MG63 (cell line): ENCODE measurements around the gene PDCD1LG2. TPM values are rescaled to one million over a fixed set of nuclear protein-coding genes. Genes with fewer than 3 reads are reported as not detected.

ENCODE experiments used
- DNase-seq: peaks from one replicate; pipeline ENCODE4 v3.0.0-alpha.2; 2020
- H3K27me3 ChIP-seq: fragments of 250-450 bp; sonication (Bioruptor Pico); 2 replicates; pipeline ENCODE4 v1.5.1; 2020; ENCODE audit warnings: mild to moderate bottlenecking, moderate library complexity
- H3K36me3 ChIP-seq: fragments of 250-450 bp; sonication (Bioruptor Pico); 2 replicates; pipeline ENCODE4 v1.5.1; 2020; ENCODE audit warnings: mild to moderate bottlenecking, moderate library complexity
- H3K4me3 ChIP-seq: fragments of 250-450 bp; sonication (Bioruptor Pico); 2 replicates; pipeline ENCODE4 v1.5.1; 2020; ENCODE audit warnings: mild to moderate bottlenecking, moderate library complexity
- H3K9me3 ChIP-seq: fragments of 250-450 bp; sonication (Bioruptor Pico); 2 replicates; pipeline ENCODE4 v1.5.1; 2020; ENCODE audit warnings: mild to moderate bottlenecking, moderate library complexity
- total RNA-seq: library from RNA; depleted of rRNA; stranded (reverse); fragments of >200 nt; shearing (Covaris generic); gene quantifications from 2 replicates; pipeline ENCODE4 v1.2.3, GENCODE V29; 2014; ENCODE audit warnings: low replicate concordance; rRNA removed

Gene PDCD1LG2
- total RNA-seq, 1 experiment from 2014 or later, result 0.82 TPM

DNA sequence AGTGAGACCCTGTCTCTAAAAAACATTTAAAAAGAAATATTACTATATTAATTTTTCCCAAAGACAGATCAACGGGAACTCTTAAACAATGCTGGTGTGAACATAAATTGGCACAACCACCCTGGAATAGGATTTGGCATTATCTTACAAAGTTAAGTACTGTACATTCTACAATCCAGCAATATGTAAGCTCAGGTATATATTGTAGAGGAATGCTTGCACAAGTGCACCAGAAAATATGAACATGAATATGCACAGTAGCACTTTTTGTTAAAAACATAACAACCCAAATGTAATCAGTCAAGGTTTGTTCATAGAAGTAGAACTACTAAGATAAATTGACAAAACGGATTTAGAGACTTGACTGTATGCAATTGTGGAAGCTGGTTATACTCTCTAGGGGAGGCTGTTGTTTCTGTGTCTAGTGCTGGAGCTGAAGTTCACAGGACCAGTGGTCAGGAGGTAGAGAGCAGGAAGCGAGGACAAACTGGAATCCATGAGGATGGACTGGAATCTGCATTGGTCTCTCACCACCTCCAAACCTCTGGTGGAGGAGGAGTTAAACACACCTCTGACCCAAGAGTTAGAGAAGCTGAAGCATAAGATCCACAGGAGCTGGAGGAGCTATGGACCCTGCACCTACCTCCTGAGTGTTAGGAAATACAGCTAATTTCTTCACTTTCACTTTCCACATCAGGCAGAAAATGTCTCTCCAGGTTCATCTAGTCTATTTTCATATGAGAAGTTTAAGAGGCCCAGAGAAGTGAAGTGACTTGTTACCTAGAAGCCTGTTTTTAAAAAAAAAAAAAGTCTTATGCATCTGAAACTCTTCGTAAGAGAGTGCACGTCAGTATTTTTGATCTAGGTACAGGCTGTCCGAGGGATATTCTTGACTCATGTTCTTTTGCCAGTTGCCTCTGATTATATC lies 98.2 kb downstream of the PDCD1LG2 start:
- DNase-seq, result no peak
- no peak overlapping the region for H3K4me3 ChIP-seq

DNA sequence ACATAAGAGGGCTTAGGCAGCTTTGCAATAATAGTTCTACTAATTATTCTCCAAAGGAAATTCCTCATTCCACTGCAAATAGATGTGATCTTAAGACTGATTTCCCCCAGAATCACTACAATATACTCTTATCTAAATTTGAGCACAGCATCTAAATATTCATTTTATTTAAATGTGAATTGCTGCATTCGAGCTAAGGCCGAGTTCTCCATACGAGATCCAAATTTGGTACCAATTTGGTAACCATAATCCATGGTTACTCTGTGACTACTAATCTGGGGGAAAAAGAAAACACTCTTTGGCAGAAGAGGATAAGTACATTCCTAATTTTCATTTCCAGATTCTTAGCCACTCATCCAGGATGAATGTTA lies 98.9 kb downstream of the PDCD1LG2 start:
- no peak for DNase-seq
- Histone ChIP-seq H3K4me3 (no peak overlapping the region), H3K27me3 (no peaks in the 10 kb centered on the region), H3K9me3 (no peaks in the 10 kb centered on the region), H3K36me3 (no peaks in the 10 kb centered on the region)

More for the DNA sequence above, 98.2 kb downstream of the PDCD1LG2 start:
- no peaks in the 10 kb centered on the region for H3K9me3 ChIP-seq
- H3K36me3 ChIP-seq, result no peaks in the 10 kb centered on the region
- no peaks in the 10 kb centered on the region for H3K27me3 ChIP-seq

DNA sequence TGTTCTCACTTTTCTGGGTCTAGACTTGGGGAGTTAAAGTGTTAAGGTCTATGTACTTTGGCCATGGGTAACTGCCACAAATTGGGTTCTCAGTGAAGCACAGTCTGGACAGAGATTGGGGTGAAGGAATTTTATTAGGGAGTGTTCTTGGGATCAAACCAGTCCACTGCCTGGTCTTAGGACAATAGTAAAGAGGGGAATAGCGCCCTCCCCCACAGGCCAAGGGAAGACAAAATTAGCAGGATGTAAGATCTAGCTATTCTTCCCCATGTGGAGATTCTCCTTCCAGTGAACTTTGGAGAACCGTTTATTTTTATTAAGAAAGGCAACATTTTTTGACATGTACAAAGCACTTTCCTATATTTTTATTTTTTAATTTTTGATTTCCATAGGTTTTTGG lies 100.2 kb downstream of the PDCD1LG2 start:
- H3K9me3 ChIP-seq, result no peaks in the 10 kb centered on the region
- H3K36me3 ChIP-seq, result no peaks in the 10 kb centered on the region
- no peak for DNase-seq
- no peak overlapping the region for H3K4me3 ChIP-seq
- no peaks in the 10 kb centered on the region for H3K27me3 ChIP-seq

DNA sequence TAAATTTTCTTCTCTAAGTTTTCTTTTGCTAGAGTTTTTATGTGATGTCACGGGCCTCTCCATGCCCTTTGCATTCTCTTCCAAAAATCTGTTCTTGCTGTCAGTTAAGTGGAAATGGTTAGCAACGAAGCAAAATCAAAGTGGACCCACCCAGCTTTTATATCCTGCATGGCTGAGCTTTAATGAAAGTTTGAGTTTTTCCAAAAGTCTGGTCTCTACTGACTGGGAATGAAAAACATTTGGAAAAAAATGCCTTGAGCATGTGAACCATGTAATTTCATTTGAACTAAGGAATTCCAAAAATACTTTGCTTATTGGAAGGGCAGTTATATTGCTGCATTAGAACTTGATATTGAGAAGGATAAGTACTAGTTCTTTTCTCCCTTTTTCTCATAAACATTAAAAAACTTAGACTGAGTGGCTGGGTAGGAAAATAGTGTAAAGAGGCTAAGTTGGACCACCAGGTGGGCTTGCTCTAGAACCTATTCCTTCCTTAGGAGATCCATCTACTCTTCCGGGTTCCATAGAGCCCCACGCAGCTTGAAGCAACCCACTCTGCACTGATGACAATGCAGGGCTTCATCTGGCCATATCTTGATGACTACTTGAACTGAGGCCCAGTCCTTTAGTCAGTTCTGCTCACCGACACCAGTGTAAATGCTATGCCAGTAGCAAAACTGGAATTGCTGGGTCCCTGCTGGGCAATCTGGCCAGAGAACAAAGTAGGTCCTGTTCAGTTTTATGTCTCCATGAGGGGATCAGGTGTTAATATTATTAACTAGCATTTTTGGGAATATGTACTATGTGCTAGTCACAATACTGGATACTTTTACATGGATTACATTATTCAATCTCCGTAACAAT lies 101.2 kb downstream of the PDCD1LG2 start:
- no peaks in the 10 kb centered on the region for H3K9me3 ChIP-seq
- H3K36me3 ChIP-seq, result no peaks in the 10 kb centered on the region
- no peak for DNase-seq
- H3K4me3 ChIP-seq, result no peak overlapping the region
- no peaks in the 10 kb centered on the region for H3K27me3 ChIP-seq

DNA sequence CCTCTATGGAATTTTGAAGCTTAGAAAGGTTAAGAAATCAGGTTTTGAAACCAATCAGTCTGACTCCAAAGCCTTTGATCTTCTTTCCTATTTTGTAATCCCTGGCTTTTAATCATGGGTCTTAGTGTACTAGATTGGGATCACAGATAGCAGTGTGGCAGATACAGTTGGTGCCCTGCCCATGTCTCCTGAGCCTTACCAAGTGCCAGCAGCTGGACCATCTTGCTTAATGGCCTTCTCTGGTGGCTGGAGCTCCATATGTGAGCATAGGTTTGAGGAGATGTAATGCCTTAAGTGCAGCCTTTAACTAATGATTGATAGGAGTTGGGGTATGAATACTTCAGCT lies 101.8 kb downstream of the PDCD1LG2 start:
- H3K9me3 ChIP-seq, result no peaks in the 10 kb centered on the region
- DNase-seq, result no peak
- H3K4me3 ChIP-seq, result no peak overlapping the region
- H3K36me3 ChIP-seq, result no peaks in the 10 kb centered on the region
- H3K27me3 ChIP-seq, result no peaks in the 10 kb centered on the region

DNA sequence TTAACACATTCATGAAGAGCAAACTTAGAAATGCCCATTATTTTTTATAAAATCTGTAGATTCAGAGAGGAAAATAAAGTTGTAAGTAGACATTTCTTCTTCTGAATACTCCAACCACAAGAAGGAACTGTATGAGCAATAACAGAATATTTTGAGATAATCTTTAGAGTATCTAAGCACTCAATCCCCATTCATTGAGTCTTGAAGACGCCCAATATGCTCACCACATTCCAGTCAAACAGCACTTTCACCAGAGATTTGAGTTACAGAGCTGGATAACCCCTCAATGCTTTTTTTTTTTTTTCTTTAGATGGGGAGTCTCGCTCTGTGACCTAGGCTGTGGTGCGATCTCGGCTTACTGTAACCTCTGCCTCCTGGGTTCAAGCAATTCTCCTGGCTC lies 103.9 kb downstream of the PDCD1LG2 start:
- no peaks in the 10 kb centered on the region for H3K9me3 ChIP-seq
- H3K4me3 ChIP-seq, result no peak overlapping the region
- no peaks in the 10 kb centered on the region for H3K27me3 ChIP-seq
- no peak for DNase-seq
- no peaks in the 10 kb centered on the region for H3K36me3 ChIP-seq

DNA sequence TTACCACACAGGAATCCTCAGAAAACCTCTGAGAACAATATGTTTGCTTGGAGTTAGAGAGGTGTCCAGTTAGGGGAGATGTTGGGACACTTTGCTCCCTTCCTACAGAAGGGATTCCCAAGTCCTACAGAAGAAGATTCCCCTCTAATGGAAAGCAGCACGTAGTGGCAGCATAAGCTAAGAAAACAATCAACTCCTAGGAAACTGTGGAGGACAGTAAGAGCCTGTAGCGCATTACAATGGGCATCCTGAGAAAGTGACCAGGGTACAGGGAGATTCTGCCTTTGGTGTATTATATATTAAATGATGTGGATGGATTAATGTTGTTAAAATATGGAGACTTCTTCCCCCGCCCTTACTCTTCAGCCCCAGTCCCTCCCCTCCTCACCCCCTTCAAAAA lies 104.7 kb downstream of the PDCD1LG2 start:
- Histone ChIP-seq H3K27me3 (no peaks in the 10 kb centered on the region), H3K4me3 (no peak overlapping the region), H3K9me3 (no peaks in the 10 kb centered on the region), H3K36me3 (no peaks in the 10 kb centered on the region)
- no peak for DNase-seq

DNA sequence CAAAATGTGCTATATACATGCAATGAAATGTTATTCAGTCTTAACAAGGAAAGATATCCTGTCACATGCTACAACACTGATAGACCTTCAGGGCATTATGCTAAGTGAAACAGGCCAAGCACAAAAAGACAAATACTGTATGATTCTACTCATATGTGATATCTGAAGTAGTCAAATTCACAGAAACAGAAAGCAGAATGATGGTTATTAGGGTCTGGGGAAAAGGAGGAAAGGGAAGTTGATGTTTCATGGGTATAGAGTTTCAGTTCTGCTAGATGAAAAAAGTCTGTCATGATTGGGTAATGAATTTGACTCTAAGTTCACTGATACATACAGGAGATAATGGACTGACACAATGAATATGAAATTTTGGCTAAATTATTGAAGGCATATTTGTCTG lies 107.4 kb downstream of the PDCD1LG2 start:
- Histone ChIP-seq H3K9me3 (no peaks in the 10 kb centered on the region), H3K4me3 (no peak overlapping the region), H3K27me3 (no peaks in the 10 kb centered on the region), H3K36me3 (no peaks in the 10 kb centered on the region)
- no peak for DNase-seq

DNA sequence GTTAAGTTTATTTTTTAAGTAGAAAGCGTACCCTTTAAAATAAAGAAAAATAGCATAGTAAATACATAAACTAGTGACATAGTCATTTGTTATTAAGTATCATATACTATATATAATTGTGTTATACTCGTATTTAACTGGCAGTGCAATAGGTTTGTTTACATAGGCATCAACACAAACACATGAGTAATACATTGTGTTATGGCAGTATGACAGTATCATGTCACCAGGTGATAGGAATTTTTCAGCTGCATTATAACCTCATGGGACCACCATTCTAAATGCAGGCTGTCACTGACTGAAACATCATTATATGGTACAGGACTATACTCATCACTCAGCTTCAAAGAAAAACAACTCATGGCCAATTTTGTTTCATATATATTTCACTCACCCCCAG lies 110.2 kb downstream of the PDCD1LG2 start:
- Histone ChIP-seq H3K4me3 (no peak overlapping the region), H3K27me3 (no peaks in the 10 kb centered on the region), H3K36me3 (no peaks in the 10 kb centered on the region), H3K9me3 (no peaks in the 10 kb centered on the region)
- no peak for DNase-seq

Other genes starting within 250 kb of the PDCD1LG2 start
- gene RLN2, start 205.8 kb upstream of the PDCD1LG2 start, total RNA-seq, result not detected in 2 replicates
- gene RLN1, start 170.7 kb upstream of the PDCD1LG2 start, total RNA-seq, result not detected in 2 replicates
- gene PLGRKT, start 72.6 kb upstream of the PDCD1LG2 start, total RNA-seq, result 12.9 and 14.1 TPM in 2 replicates
- 0.05 and 0.13 TPM in 2 replicates for gene CD274, start 60.0 kb upstream of the PDCD1LG2 start, total RNA-seq
- 4.1 and 9.0 TPM in 2 replicates for gene RIC1, start 118.6 kb downstream of the PDCD1LG2 start, total RNA-seq